Measurements from ENCODE around the gene GNG13.

DNA sequence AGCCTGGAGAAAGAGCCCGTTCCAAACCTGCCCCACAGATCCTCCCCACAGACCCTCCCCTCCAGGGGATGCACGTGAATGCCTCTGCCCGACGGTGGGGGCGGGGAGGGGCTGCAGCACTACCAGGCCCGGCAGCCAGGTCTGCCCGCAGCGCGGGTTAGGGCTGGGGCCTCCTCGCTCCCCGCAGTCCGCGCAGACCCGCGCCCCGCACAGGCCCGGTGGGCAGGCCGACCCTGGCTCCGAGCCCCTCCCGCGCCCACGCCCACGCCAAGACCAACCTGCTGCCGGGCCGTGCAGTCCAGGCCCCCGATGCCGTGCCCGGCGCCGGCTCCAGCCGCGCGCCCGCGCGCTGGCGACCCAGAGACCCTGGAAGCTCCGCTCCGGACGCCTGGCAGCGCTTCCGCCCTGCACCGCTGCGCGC, 12.5 kb downstream of the GNG13 start, which contains the start of gene RPUSD1:
- TF ChIP-seq, protein P1, sequence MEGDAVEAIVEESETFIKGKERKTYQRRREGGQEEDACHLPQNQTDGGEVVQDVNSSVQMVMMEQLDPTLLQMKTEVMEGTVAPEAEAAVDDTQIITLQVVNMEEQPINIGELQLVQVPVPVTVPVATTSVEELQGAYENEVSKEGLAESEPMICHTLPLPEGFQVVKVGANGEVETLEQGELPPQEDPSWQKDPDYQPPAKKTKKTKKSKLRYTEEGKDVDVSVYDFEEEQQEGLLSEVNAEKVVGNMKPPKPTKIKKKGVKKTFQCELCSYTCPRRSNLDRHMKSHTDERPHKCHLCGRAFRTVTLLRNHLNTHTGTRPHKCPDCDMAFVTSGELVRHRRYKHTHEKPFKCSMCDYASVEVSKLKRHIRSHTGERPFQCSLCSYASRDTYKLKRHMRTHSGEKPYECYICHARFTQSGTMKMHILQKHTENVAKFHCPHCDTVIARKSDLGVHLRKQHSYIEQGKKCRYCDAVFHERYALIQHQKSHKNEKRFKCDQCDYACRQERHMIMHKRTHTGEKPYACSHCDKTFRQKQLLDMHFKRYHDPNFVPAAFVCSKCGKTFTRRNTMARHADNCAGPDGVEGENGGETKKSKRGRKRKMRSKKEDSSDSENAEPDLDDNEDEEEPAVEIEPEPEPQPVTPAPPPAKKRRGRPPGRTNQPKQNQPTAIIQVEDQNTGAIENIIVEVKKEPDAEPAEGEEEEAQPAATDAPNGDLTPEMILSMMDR (conservative IDR thresholded peaks at IDR 0.05): no peak
- peak; percentile 80; the same call in 1 of the 2 replicates for TF ChIP-seq ZFX (IDR thresholded peaks at IDR 0.05)

All from C4-2B (cell line).